Natural killer cell (primary cell): ENCODE measurements around the gene WDR54. TPM values are rescaled to one million over a fixed set of nuclear protein-coding genes. Genes with fewer than 3 reads are reported as not detected.
A peak's percentile ranks its signal among the peaks of the same experiment; 100 is the strongest.

ENCODE experiments used
- ATAC-seq, 3 donors: fragments of 150-1000 bp in 2 of 3; fragments of 200-7000 bp in 1 of 3; cut with Tn5 transposase; 1 replicate in 1 of 3; 2 replicates in 2 of 3; pipeline ENCODE4 v1.10.0; 2021; ENCODE audit warnings: mild to moderate bottlenecking in 2 of 3, moderate library complexity in 2 of 3
- DNase-seq, 2 donors: peaks; one replicate each; pipeline versions ENCODE4 v3.0.0 to v3.0.0-alpha.2; 2013 to 2021; ENCODE audit warnings: mixed read lengths in 1 of 2
- H3K27ac ChIP-seq: one replicate; pipeline ENCODE4 v1.5.1; 2013; ENCODE audit warnings: mild to moderate bottlenecking, low read length
- H3K27me3 ChIP-seq: one replicate; pipeline ENCODE4 v1.6.1; 2013; ENCODE audit warnings: low read length; ENCODE audit not compliant: control insufficient read depth, insufficient read depth
- H3K36me3 ChIP-seq: one replicate; pipeline ENCODE4 v1.6.1; 2013; ENCODE audit warnings: low read length; ENCODE audit not compliant: control insufficient read depth, insufficient read depth
- H3K4me1 ChIP-seq: one replicate; pipeline ENCODE4 v1.6.1; 2013; ENCODE audit warnings: low read length; ENCODE audit not compliant: control insufficient read depth, insufficient read depth
- H3K4me3 ChIP-seq: one replicate; pipeline ENCODE4 v1.5.1; 2013; ENCODE audit warnings: low read length
- H3K9me3 ChIP-seq: one replicate; pipeline ENCODE4 v1.6.1; 2013; ENCODE audit warnings: low read length; ENCODE audit not compliant: control insufficient read depth, insufficient read depth
- H3K27ac Mint-ChIP-seq, 2 donors: one replicate each; pipeline ENCODE4 v1.8.0; 2022; ENCODE audit warnings: mild to moderate bottlenecking in 2 of 2, mixed read lengths in 2 of 2, moderate library complexity in 1 of 2
- H3K27me3 Mint-ChIP-seq, 2 donors: one replicate each; pipeline ENCODE4 v1.8.0; 2022; ENCODE audit warnings: low read depth in 2 of 2, mixed read lengths in 2 of 2
- H3K36me3 Mint-ChIP-seq: one replicate; pipeline ENCODE4 v1.8.0; 2022; ENCODE audit warnings: mixed read lengths
- H3K4me1 Mint-ChIP-seq, 2 donors: one replicate each; pipeline ENCODE4 v1.8.0; 2022; ENCODE audit warnings: mixed read lengths in 2 of 2
- H3K4me3 Mint-ChIP-seq: one replicate; pipeline ENCODE4 v1.8.0; 2022; ENCODE audit warnings: mild to moderate bottlenecking, moderate library complexity, mixed read lengths
- H3K9me3 Mint-ChIP-seq, 2 donors: one replicate each; pipeline ENCODE4 v1.8.0; 2022; ENCODE audit warnings: mixed read lengths in 2 of 2
- CTCF ChIP-seq: fragments of 200-600 bp; IDR thresholded peaks from one replicate; pipeline ENCODE4 v1.8.0; 2022; ENCODE audit warnings: antibody characterized with exemption
- WGBS: methylation state at CpG from one replicate; pipeline ENCODE4 v1.1.7; 2013; ENCODE audit warnings: missing lambda C conversion rate; ENCODE audit not compliant: insufficient coverage; 5-methylcytosine and 5-hydroxymethylcytosine counted together
- intact Hi-C: fragments of 100-400 bp; cut with micrococcal nuclease; formaldehyde crosslinking; loops from one replicate; pipeline ENCODE4 v1.14.2; 2022
- total RNA-seq, 4 donors: library from RNA; stranded (reverse); fragments of 120-200 nt in 1 of 4; gene quantifications; one replicate each; pipeline versions ENCODE4 v1.2.3 to v1.2.4, GENCODE V29; 2013 to 2022

WDR54 gene
- total RNA-seq, 3 donors from 2014 or later (not counting 1 experiment from before 2014, with no cell fraction given), result 28.0 to 35.3 (median 28.0) TPM

- no peak for ATAC-seq
- H3K9me3 Mint-ChIP-seq, result no peaks in the 10 kb centered on the region
These were observed 15.5 kb downstream of the WDR54 start for GRCh38 chr2:74436848-74437695.

GRCh38 chr2:74438248-74438647 lies 16.7 kb downstream of the WDR54 start:
- Mint-ChIP-seq H3K27me3 (peaks cover 0 to 11% of the 10 kb centered on the region in 2 donors), H3K27ac (peak overlapping the region; percentile 27 to 28), H3K9me3 (no peaks in the 10 kb centered on the region), H3K36me3 (no peaks in the 10 kb centered on the region), H3K4me3 (no peak overlapping the region), H3K4me1 (peaks cover 27 to 38% of the 10 kb centered on the region in 2 donors)
- DNase-seq (no peak), ATAC-seq (no peak)
- TF ChIP-seq CTCF, result no peak
- Histone ChIP-seq H3K9me3 (no peaks in the 10 kb centered on the region), H3K4me1 (peaks cover 33% of the 10 kb centered on the region), H3K4me3 (no peak overlapping the region), H3K36me3 (no peaks in the 10 kb centered on the region), H3K27me3 (peaks cover 19% of the 10 kb centered on the region), H3K27ac (no peak overlapping the region)
- intact Hi-C loops, result no loop called here
- WGBS, result 73% methylated on average over 1 of the region's 1 CpG

More at GRCh38 chr2:74436848-74437695, 15.5 kb downstream of the WDR54 start:
- Mint-ChIP-seq H3K4me1 (peaks cover 23 to 34% of the 10 kb centered on the region in 2 donors), H3K27me3 (peaks cover 0 to 5% of the 10 kb centered on the region in 2 donors), H3K36me3 (no peaks in the 10 kb centered on the region), H3K27ac (peak overlapping the region in 1 of 2 donors; percentile 37), H3K4me3 (no peak overlapping the region)
- DNase-seq, result no peak
- no peak for TF ChIP-seq CTCF
- peaks cover 28% of the 10 kb centered on the region for H3K4me1 ChIP-seq
- peaks cover 15% of the 10 kb centered on the region for H3K27me3 ChIP-seq
- H3K27ac ChIP-seq, result no peak overlapping the region
- no peaks in the 10 kb centered on the region for H3K36me3 ChIP-seq
- 64% methylated on average over 5 of the region's 6 CpGs for WGBS
- H3K9me3 ChIP-seq, result no peaks in the 10 kb centered on the region
- intact Hi-C loops, result no loop called here
- no peak overlapping the region for H3K4me3 ChIP-seq

DNA sequence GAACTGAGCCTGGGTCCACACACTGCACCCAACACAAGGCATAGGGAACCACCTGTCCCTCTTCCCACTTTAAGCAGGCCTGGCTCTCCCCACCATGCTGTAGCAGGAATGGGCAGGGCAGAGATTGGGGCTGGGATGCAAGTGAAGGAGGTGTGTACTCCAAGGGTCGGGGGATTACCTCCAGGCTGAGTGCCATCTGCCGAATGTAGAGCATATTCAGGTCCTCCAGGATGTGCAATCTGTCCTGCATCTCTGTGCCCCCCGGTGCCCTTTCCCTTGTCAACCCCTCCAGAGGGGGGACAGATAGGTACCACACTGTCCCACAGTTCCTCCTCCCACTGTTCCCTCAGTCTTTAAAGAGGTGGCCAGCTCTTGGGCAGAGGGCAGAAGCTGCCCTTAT lies 17.8 kb downstream of the WDR54 start:
- no peak for TF ChIP-seq CTCF
- Mint-ChIP-seq H3K36me3 (no peaks in the 10 kb centered on the region), H3K27ac (peak overlapping the region; percentile 27 to 28), H3K27me3 (peaks cover 0 to 11% of the 10 kb centered on the region in 2 donors), H3K9me3 (no peaks in the 10 kb centered on the region), H3K4me1 (peaks cover 27 to 38% of the 10 kb centered on the region in 2 donors), H3K4me3 (peak overlapping the region; percentile 88)
- intact Hi-C loops, result no loop called here
- DNase-seq (no peak), ATAC-seq (no peak)
- H3K27me3 ChIP-seq, result peaks cover 19% of the 10 kb centered on the region
- H3K27ac ChIP-seq, result no peak overlapping the region
- H3K4me3 ChIP-seq, result no peak overlapping the region
- H3K4me1 ChIP-seq, result peaks cover 33% of the 10 kb centered on the region
- WGBS, result 41% methylated on average over 3 of the region's 3 CpGs
- H3K9me3 ChIP-seq, result no peaks in the 10 kb centered on the region
- no peaks in the 10 kb centered on the region for H3K36me3 ChIP-seq
